Measurements from ENCODE around the gene OR6N2.

OR6N2 gene

GRCh38 chr1:158754420-158754819, 26.6 kb downstream of the OR6N2 start, which contains the start of gene OR6K6:
OR6K6 (plus strand) TSS chr1:158754720; CDS start chr1:158754888, 168 bp downstream.
- DNase-seq (ENCODE audit: low read depth), result no peak

DNA sequence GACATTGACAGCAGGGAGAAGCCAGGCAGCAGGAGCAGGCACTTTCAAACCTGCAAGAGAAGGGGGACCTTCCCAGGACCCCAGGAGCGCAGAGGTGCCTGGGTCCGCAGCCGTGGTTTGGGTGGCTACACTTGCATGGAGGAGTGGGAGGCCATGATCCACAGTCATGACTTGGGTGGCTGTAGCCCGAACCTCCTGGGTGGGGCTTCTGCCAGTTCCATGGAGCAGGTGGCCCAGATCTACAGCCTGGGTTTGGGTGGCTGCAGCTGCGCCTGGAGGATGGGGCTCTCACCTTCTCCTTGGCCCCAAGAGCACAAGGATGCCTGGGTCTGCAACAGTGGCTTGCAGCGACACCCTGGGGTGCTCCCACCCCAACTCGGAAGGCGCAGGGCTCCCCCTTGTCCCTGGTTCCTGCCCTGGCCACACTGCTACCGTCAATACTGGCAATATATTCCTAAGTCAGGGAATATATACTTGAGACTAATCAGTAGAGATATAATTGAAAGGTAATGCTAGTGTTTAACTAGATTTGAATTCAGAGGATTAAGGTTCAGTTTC, 28.8 kb downstream of the OR6N2 start:
- no peak for DNase-seq (ENCODE audit: low read depth)

DNA sequence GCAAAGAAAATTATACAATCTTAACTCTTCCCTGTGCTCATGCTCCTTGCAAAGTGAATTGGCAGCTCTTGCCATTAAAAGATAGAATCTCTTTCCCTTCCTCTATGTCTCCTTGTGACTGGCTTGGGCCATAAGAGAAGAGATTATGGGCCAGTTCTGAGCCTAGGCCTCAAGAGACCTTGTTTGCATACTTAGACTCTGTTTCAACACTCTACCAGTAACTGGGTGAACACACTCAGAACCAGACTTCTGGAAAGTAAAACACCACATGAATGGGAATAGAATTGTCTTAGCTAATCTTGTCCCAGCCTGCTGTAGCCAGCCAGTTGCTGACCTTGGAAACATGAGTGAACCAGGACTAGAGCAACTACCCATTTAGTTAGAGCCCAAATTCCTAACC, 45.2 kb downstream of the OR6N2 start:
- no peak for DNase-seq (ENCODE audit: low read depth)

DNA sequence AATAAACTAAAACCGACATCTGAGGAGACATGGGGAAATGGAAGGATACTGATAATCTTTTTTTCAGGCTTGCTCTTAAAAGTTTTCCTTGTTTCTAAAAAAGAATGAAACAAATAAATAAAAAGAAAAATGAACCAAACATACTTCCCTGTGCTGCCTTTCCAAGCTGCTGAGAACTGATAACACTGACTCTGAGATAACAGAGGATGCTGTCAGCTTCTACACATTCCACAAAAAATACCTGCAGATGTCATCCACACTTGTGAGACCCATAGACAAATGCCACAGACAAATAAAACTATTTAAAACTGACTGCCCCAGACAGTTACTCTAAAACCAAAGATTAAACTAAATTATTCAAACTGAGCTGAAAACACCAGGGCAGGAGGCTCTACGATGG, 48.5 kb downstream of the OR6N2 start:
- no peak for DNase-seq (ENCODE audit: low read depth)

- DNase-seq (ENCODE audit: low read depth), result no peak
These were observed 49.3 kb downstream of the OR6N2 start for GRCh38 chr1:158731707-158732106.

DNA sequence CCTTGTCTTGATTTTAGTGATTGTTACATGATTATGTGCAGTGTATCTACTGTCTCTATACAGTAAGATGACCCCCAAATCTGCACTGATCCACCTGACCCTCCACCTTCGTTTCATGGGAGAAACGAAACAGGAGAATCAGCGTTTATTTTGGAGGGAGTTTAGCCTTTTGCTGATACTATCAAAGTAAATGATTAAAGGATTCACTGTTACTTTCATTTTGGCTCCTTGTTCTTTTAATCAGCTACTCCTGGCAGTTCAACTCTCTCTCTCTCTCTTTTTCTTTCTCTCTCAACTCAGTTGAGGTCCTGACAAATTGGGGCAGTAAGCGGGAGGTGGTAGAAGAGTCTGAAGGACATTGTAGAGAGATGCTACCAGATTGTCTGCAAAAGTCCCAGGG, 50.6 kb downstream of the OR6N2 start:
- no peak for DNase-seq (ENCODE audit: low read depth)

GRCh38 chr1:158728510-158729225, 52.3 kb downstream of the OR6N2 start:
- no peak for DNase-seq (ENCODE audit: low read depth)

DNA sequence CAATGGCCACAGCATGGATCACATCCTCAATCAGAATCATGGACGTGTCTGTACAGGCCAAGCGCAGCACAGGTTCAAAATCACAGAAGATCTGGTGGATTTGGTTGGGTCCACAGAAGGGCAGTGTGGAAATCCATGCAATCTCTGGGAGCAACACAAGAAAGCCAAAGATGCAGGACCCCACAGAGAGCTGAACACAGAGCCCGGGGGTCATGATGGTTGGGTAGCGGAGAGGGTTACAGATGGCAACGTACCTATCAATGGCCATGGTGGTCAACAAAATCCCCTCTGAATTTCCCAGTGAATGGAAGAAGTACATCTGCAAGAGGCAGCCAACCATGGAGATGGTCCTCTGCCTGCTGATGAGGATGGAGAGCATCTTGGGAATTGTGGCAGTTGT, 56.6 kb downstream of the OR6N2 start:
- DNase-seq (ENCODE audit: low read depth), result no peak

Measured in ELR (cell line).